H1 (cell line): ENCODE data around the gene DXO.

Source experiments
- CEBPB ChIP-seq: IDR thresholded peaks from 2 replicates; pipeline ENCODE4 v1.6.1; 2012; ENCODE audit warnings: low read depth, low read length
- CHD1 ChIP-seq: IDR thresholded peaks from 2 replicates; pipeline ENCODE4 v1.6.1; 2012; ENCODE audit warnings: low read depth, low read length, improper control_type of control experiment
- EP300 ChIP-seq, 2 experiments: IDR thresholded peaks; 1 replicate in 1 of 2; 2 replicates in 1 of 2; pipeline ENCODE4 v1.6.1; 2011 to 2012; ENCODE audit warnings: low read depth in 2 of 2, low read length in 2 of 2, mild to moderate bottlenecking in 2 of 2, borderline replicate concordance in 1 of 2, inconsistent platforms in 1 of 2, moderate library complexity in 1 of 2
- EZH2 ChIP-seq: fragments of 200-600 bp; sonication (generic); IDR thresholded peaks from 2 replicates; pipeline ENCODE4 v1.7.1; 2012; ENCODE audit warnings: low read depth, mild to moderate bottlenecking, moderate library complexity, low read length, inconsistent platforms; ENCODE audit not compliant: severe bottlenecking
- GABPA ChIP-seq: IDR thresholded peaks from 2 replicates; pipeline ENCODE4 v1.6.1; 2011; ENCODE audit warnings: mild to moderate bottlenecking, low read length, moderate library complexity, borderline replicate concordance; ENCODE audit not compliant: insufficient read depth
- JUN ChIP-seq: IDR thresholded peaks from 2 replicates; pipeline ENCODE4 v1.6.1; 2011; ENCODE audit warnings: low read depth, mild to moderate bottlenecking, improper control_type of control experiment, low read length
- NRF1 ChIP-seq: IDR thresholded peaks from 2 replicates; pipeline ENCODE4 v1.6.1; 2011; ENCODE audit warnings: mild to moderate bottlenecking, low read depth, low read length, improper control_type of control experiment
- POLR2A ChIP-seq, 2 experiments: IDR thresholded peaks; 1 replicate in 1 of 2; 2 replicates in 1 of 2; pipeline ENCODE4 v1.6.1; 2011; ENCODE audit warnings: low read depth in 2 of 2, low read length in 2 of 2, mild to moderate bottlenecking in 2 of 2; ENCODE audit errors: control extremely low read depth in 1 of 2
- POLR2AphosphoS5 ChIP-seq: IDR thresholded peaks from 2 replicates; pipeline ENCODE4 v1.6.1; 2011; ENCODE audit warnings: low read depth, low read length
- SIN3A ChIP-seq, 2 experiments: IDR thresholded peaks in 1 of 2; conservative IDR thresholded peaks in 1 of 2; 2 replicates each; pipeline ENCODE4 v1.6.1; 2011 to 2012; ENCODE audit warnings: low read length in 2 of 2, improper control_type of control experiment in 1 of 2, low read depth in 1 of 2, mild to moderate bottlenecking in 1 of 2
- SP1 ChIP-seq: IDR thresholded peaks from 2 replicates; pipeline ENCODE4 v1.6.1; 2011; ENCODE audit warnings: low read depth, low read length
- TAF1 ChIP-seq: IDR thresholded peaks from 2 replicates; pipeline ENCODE4 v1.6.1; 2011; ENCODE audit warnings: mild to moderate bottlenecking, low read depth, low read length
- TBP ChIP-seq: IDR thresholded peaks from 2 replicates; pipeline ENCODE4 v1.6.1; 2011; ENCODE audit warnings: low read depth, low read length, improper control_type of control experiment
- TF ChIP-seq, protein P1 (sequence below), 3 experiments: IDR thresholded peaks; 1 replicate in 2 of 3; 2 replicates in 1 of 3; pipeline versions ENCODE4 v1.5.1 to v1.6.1; 2011; ENCODE audit warnings: low read length in 3 of 3, mild to moderate bottlenecking in 3 of 3, inconsistent platforms in 2 of 3, low read depth in 1 of 3, moderate library complexity in 1 of 3; ENCODE audit not compliant: insufficient read depth in 1 of 3; ENCODE audit errors: control extremely low read depth in 1 of 3

DNA sequence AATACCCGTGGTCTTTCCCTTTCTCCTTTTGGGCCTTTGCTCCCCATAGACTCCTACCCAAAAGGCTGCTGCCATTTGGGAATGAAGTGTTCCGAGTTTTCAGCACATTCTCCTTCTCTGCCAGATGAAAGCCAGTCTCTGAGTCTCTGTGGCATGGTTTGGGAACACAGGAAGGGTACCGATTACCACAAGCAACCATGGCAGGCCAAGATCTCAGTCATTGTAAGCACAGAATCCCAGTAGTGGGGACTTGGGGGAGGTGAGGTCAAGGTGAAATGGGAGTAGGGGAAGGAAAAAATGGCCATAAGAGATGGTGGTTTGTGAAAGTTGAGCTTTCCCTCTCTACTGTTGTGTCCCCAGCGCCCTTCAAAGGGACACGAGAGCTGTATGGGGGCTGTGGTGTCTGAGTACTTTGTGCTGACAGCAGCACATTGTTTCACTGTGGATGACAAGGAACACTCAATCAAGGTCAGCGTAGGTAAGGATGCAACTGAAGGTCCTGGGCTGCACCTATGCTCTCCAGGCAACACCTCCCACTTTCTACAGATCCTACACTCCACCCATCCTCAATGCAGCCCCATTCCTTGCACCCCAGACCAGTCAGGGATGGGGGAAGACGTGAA is 21.9 kb downstream of the DXO start:
- TF ChIP-seq, protein P1, sequence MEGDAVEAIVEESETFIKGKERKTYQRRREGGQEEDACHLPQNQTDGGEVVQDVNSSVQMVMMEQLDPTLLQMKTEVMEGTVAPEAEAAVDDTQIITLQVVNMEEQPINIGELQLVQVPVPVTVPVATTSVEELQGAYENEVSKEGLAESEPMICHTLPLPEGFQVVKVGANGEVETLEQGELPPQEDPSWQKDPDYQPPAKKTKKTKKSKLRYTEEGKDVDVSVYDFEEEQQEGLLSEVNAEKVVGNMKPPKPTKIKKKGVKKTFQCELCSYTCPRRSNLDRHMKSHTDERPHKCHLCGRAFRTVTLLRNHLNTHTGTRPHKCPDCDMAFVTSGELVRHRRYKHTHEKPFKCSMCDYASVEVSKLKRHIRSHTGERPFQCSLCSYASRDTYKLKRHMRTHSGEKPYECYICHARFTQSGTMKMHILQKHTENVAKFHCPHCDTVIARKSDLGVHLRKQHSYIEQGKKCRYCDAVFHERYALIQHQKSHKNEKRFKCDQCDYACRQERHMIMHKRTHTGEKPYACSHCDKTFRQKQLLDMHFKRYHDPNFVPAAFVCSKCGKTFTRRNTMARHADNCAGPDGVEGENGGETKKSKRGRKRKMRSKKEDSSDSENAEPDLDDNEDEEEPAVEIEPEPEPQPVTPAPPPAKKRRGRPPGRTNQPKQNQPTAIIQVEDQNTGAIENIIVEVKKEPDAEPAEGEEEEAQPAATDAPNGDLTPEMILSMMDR (IDR thresholded peaks at IDR 0.05; ENCODE audit: control extremely low read depth in 1 of 3, insufficient read depth in 1 of 3, low read depth in 1 of 3, low read length in 3 of 3), result no peak
- TF ChIP-seq EP300 (IDR thresholded peaks at IDR 0.05; ENCODE audit: borderline replicate concordance in 1 of 2, low read depth in 2 of 2, low read length in 2 of 2) (no peak), POLR2A (IDR thresholded peaks at IDR 0.05; ENCODE audit: control extremely low read depth in 1 of 2, low read depth in 2 of 2, low read length in 2 of 2) (no peak), EZH2 (no peak), TBP (no peak), TAF1 (no peak), SP1 (no peak), NRF1 (no peak), POLR2AphosphoS5 (0 out of 2 replicates have a peak, but pooled peaks have one; percentile 15), JUN (no peak), CHD1 (no peak), GABPA (no peak), SIN3A (conservative IDR thresholded peaks at IDR 0.05 in 1 of 2, IDR thresholded peaks at IDR 0.05 in 1 of 2; ENCODE audit: low read depth in 1 of 2, low read length in 2 of 2) (no peak), CEBPB (no peak)
